Thyroid gland (tissue), 4 donors: ENCODE results near the gene ITGBL1.

ENCODE experiments used
- CTCF ChIP-seq, 6 experiments: fragments of 200-600 bp in 3 of 6; fragments of 450-650 bp in 3 of 6; sonication (generic) in 3 of 6; IDR thresholded peaks; one replicate each; pipeline ENCODE4 v1.5.1; 2016 to 2019; ENCODE audit warnings: antibody characterized with exemption in 6 of 6, mild to moderate bottlenecking in 2 of 6, inconsistent platforms in 1 of 6, moderate library complexity in 1 of 6
- POLR2A ChIP-seq, 2 donors: fragments of 450-650 bp; IDR thresholded peaks; one replicate each; pipeline ENCODE4 v1.6.1; 2017; ENCODE audit warnings: antibody characterized with exemption in 2 of 2, mild to moderate bottlenecking in 2 of 2, moderate library complexity in 1 of 2

DNA sequence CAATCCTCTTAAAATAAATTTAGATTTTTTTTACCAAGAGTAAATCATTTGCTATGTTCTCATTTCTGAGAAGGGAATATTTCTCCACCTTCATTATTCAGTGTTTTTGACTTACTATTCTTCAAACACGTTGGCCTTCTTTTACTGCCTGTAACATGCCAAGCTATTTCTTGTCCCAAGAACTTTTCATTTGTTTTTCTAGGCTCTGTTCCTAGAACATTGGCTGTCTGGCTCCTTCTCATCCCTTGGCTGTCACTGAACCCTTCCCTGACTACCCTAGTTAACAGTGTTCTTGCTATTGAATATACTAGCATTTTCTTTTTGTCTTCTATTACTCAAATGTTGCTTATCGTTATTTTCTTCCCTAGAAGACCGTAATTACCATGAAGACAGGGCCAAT lies 248.1 kb downstream of the ITGBL1 start:
- no peak for TF ChIP-seq POLR2A (IDR thresholded peaks at IDR 0.05)
- no peak for TF ChIP-seq CTCF (IDR thresholded peaks at IDR 0.05)
